Measurements from ENCODE around the gene LRFN2. TPM values are rescaled to one million over a fixed set of nuclear protein-coding genes. Genes with fewer than 3 reads are reported as not detected.

LRFN2 gene
- total RNA-seq, 1 donor from 2014 or later, result 0.35 TPM

DNA sequence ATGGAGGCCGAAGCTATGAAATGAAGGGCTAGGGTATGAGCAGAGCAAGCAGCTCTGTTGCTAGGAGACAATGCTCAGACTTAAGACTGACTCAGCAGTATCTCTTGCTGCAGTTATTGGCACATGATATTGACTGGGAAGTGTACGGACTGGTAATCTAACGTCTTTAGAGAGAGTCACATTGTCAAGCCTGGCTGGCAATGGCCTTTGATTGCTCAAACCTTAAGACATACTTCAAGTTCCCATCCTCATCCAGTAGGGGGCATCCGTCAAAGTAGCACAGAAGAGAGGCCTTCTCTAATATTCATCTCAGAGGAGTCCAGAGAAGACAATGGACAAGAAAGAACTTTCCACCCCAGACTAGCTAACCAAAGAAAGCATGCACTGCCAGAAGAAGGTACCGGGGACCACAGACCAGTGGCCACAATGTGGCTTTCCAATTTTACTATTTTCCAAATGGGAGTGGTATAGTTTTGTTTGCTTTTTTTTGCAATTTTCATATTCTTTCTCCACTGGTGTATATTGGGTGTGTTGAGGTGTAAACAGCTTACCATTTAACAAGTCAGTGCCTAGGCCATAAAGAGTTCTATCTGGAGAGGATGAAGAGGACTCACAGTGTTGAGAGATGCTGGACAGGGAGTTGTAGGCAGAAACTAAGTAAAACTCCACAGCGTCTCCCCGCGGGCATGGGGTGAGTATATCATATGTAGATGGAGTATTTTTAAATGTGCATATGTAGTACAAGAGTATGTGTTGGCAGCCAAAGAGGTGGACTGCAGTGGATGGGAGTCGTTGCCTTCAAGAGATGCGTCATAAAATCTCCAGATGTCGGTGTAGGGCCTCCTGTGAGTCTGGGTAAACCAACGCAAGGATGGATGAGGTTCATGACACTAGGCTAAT, 36.7 kb downstream of the LRFN2 start:
- no peaks in the 10 kb centered on the region for H3K4me1 Mint-ChIP-seq
- no peak overlapping the region for H3K4me3 Mint-ChIP-seq
- peak; percentile 78 for DNase-seq
- no peaks in the 10 kb centered on the region for H3K9me3 Mint-ChIP-seq
- no peaks in the 10 kb centered on the region for H3K36me3 Mint-ChIP-seq (ENCODE audit: low read depth)
- intact Hi-C loops (cut with micrococcal nuclease), result loop anchor here (5.0 kb wide), 1 partner anchor 362 kb away; no protein-coding TSS in a partner anchor
- peaks cover 7% of the 10 kb centered on the region for H3K27me3 Mint-ChIP-seq
- H3K27ac Mint-ChIP-seq, result no peak overlapping the region

DNA sequence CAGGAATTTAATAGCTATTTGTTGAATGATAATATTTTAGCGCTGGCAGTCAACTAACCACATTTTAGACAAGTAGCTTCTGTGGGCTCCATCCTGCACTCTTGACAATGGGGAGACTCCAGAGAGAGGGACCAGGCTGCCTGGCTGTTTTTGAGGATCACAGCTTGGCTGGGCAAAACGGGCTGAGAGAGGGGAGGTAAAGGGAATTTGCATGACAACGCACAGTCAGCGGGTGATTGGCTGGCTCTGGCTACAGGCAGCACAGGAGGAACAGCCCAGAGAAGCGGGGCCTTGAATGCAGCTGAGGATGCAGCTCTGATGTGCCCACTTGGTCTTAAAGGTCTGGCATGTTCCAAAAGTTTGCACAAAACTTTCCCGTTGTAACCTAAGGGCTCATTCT, 41.2 kb downstream of the LRFN2 start:
- H3K4me3 Mint-ChIP-seq, result no peak overlapping the region
- no peaks in the 10 kb centered on the region for H3K9me3 Mint-ChIP-seq
- H3K4me1 Mint-ChIP-seq, result no peaks in the 10 kb centered on the region
- peaks cover 5% of the 10 kb centered on the region for H3K27me3 Mint-ChIP-seq
- no peaks in the 10 kb centered on the region for H3K36me3 Mint-ChIP-seq (ENCODE audit: low read depth)
- intact Hi-C loops (cut with micrococcal nuclease), result no loop called here
- no peak overlapping the region for H3K27ac Mint-ChIP-seq
- DNase-seq, result no peak

DNA sequence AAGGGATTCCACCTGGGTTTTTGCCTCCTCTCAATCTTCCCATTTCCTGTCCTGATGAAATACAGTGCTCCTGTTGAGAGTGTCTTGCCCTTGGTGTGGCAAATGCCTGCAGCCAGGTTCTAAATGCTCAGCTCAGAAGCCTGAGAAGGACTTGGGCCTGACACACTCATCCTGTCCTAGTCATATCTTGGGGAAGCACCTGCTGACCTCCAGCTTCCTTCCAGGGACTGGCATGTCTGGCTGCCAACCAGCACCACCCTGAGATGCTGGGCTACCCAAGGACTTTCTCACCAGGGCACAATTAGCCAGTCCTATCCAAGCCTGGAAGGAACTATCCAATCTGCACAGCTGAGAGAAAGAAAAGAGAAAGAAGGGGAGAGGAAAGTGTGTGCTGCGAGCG, 43.4 kb downstream of the LRFN2 start:
- Mint-ChIP-seq H3K4me3 (no peak overlapping the region), H3K36me3 (ENCODE audit: low read depth) (no peaks in the 10 kb centered on the region), H3K9me3 (no peaks in the 10 kb centered on the region), H3K27ac (no peak overlapping the region), H3K27me3 (peaks cover 8% of the 10 kb centered on the region), H3K4me1 (no peaks in the 10 kb centered on the region)
- no peak for DNase-seq
- intact Hi-C loops (cut with micrococcal nuclease), result no loop called here

DNA sequence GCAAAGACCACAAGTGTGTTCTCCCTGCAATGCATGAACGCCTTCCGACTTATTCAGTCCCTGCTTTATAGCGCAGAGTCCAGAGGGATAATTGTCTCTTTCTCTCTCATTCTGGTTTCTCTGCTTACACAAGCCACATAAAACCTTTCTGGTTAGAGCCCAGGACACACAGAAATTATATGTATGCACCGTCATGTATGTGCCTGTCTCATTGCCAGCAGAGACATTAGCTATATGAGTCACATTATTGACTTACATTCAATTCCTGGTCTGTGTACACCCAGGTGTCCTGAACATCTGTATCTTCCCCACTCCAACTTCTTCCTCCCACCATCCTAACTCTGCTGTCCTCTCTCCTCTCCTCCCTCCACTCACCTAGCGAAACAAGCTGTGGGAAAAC, 44.0 kb downstream of the LRFN2 start:
- DNase-seq, result no peak
- H3K27me3 Mint-ChIP-seq, result peaks cover 10% of the 10 kb centered on the region
- intact Hi-C loops (cut with micrococcal nuclease), result no loop called here
- H3K4me3 Mint-ChIP-seq, result no peak overlapping the region
- H3K9me3 Mint-ChIP-seq, result no peaks in the 10 kb centered on the region
- H3K36me3 Mint-ChIP-seq (ENCODE audit: low read depth), result no peaks in the 10 kb centered on the region
- H3K27ac Mint-ChIP-seq, result no peak overlapping the region
- H3K4me1 Mint-ChIP-seq, result no peaks in the 10 kb centered on the region

DNA sequence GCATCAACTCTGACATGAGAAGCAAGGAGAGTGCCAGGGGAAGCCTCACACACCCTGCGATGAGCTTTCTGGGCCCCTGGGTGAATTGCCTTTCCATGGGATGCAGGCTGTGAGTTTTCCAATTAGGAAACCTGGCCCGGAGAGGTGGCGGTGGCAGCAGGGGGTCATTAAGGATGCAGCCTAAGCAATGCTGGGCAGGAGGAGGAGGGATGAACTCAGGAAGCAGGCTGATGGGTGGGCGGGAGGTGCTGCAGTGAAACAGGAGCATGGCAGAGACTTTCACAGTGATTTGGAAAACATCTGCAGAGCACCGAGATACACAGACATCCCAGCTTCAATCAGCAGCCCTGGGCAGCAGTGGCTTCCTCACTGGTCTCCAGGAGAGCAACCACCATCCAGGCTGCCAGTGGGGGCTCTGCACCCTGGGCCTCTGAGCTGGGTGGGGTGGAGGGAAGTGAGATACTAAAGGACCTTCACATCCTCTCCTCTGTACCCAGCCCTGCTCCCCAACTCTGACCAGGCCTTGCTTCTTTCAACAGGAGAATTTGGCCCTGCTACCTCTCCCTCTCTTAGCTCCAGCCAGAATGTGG, 44.9 kb downstream of the LRFN2 start:
- Mint-ChIP-seq H3K4me3 (no peak overlapping the region), H3K27ac (no peak overlapping the region), H3K27me3 (peaks cover 9% of the 10 kb centered on the region), H3K9me3 (no peaks in the 10 kb centered on the region), H3K4me1 (no peaks in the 10 kb centered on the region), H3K36me3 (ENCODE audit: low read depth) (no peaks in the 10 kb centered on the region)
- intact Hi-C loops (cut with micrococcal nuclease), result no loop called here
- DNase-seq, result no peak

DNA sequence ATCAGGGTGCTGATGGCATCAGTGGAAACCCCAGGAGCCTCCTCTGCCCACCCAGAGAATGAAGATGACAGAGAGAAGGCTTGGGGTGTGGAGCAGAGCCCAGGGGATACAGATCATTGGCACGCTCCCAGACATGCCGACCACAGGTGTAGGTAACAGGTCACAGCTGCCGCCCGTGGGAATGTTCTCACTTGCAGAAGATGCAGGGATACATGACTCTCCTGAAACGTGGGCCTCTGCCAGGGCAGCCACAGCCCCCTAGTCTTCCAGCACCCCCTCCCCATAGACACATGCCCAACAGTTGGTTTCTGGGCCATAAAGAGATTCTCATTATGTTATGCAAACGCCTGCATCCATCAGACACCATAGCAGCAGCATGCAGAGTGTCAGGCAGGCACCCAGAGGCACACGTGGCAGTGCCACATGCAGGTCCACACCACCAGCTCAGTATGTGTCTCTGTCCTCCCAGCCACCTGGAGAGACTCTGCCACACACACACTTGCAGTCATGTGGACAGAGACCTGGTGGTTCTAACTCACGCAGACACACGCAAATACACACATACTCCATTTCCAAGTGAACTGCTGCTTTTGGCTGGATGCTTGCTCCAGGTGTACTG, 45.5 kb downstream of the LRFN2 start:
- intact Hi-C loops (cut with micrococcal nuclease), result no loop called here
- Mint-ChIP-seq H3K27ac (no peak overlapping the region), H3K9me3 (no peaks in the 10 kb centered on the region), H3K27me3 (peaks cover 9% of the 10 kb centered on the region), H3K4me1 (no peaks in the 10 kb centered on the region), H3K4me3 (no peak overlapping the region), H3K36me3 (ENCODE audit: low read depth) (no peaks in the 10 kb centered on the region)
- DNase-seq, result no peak

DNA sequence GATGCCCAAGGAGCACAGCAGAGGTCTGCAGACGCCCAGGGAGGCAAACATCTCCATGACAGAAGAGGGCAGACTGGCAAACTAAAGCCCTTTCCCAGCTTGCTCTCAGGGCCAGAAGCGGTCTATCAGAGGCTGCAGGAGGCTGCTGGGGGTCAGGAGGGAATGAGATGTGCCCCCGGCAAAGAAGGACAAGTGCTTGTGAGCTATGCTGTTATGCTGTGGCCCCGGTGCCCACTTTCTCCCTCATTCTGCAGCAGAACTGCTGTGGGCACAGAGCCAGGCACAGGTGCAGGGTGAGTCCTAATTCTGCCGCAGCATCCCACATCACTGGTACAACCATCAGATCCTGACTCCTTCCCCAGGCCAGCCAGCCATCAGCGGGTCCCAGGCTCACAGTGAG, 46.4 kb downstream of the LRFN2 start:
- intact Hi-C loops (cut with micrococcal nuclease), result no loop called here
- H3K4me1 Mint-ChIP-seq, result no peaks in the 10 kb centered on the region
- H3K36me3 Mint-ChIP-seq (ENCODE audit: low read depth), result no peaks in the 10 kb centered on the region
- H3K27ac Mint-ChIP-seq, result no peak overlapping the region
- H3K9me3 Mint-ChIP-seq, result no peaks in the 10 kb centered on the region
- no peak overlapping the region for H3K4me3 Mint-ChIP-seq
- peaks cover 8% of the 10 kb centered on the region for H3K27me3 Mint-ChIP-seq
- DNase-seq, result no peak

DNA sequence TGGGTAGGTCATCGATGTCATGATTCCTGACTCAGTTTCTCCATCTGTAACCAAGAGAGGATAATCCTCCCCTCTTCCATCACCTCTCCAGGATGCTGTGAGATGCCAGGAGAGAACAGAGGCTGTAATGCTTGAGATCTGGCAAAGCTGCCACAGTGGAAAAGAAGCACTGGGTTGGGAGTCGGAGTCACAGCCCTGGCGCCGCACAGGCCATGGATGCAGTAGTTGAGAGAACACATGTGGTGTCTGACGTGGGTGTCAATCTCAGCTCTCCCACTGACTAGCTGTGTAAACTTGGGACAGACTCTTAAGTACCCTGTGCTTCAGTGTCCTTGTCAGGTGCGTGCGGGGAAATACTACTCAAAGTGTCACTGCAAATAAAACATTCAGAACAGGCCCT, 47.3 kb downstream of the LRFN2 start:
- Mint-ChIP-seq H3K4me1 (no peaks in the 10 kb centered on the region), H3K4me3 (no peak overlapping the region), H3K9me3 (no peaks in the 10 kb centered on the region), H3K36me3 (ENCODE audit: low read depth) (no peaks in the 10 kb centered on the region), H3K27ac (no peak overlapping the region), H3K27me3 (peaks cover 9% of the 10 kb centered on the region)
- intact Hi-C loops (cut with micrococcal nuclease), result no loop called here
- DNase-seq, result no peak

DNA sequence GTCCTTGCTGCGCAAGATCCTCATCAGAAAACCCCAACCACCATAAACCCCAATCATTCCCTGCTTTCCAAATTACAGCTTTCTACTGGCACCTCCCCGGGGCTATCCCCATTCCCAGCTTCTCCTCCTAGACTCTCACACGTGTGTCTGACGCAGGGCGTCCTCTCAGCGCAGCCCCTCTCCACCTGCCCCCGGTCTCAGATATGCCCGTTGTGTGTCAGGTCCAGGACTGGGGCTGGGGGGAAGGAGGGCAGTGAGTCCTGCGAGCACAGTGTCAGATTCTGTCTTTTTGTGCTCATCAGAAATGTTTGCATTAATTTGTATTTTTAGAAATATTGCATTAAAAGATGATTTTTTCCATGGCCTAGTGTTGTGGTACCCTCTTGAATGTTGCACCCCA, 48.6 kb downstream of the LRFN2 start:
- H3K36me3 Mint-ChIP-seq (ENCODE audit: low read depth), result no peaks in the 10 kb centered on the region
- no peaks in the 10 kb centered on the region for H3K4me1 Mint-ChIP-seq
- H3K27ac Mint-ChIP-seq, result no peak overlapping the region
- no peak for DNase-seq
- H3K9me3 Mint-ChIP-seq, result no peaks in the 10 kb centered on the region
- no peak overlapping the region for H3K4me3 Mint-ChIP-seq
- intact Hi-C loops (cut with micrococcal nuclease), result no loop called here
- peaks cover 9% of the 10 kb centered on the region for H3K27me3 Mint-ChIP-seq

DNA sequence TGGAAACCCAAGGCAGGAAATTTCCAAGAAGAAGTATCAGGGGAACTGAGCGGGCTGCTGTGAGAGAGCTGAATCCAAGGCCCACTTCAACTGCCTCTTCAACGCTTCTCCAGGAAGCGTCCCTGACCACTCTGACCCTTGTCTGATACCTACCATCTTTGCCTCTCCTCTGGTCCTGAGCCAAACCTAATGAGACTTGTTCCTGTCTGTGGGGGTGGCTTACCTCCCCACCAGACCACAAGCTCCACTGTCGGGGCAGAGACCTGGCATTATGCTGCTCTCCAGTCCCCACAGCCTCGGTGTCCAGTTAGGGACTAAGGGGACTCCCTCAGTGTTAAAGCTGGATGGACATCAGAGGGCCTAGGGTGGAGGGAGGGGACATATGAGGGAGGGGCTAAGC, 49.7 kb downstream of the LRFN2 start:
- Mint-ChIP-seq H3K27ac (no peak overlapping the region), H3K9me3 (no peaks in the 10 kb centered on the region), H3K36me3 (ENCODE audit: low read depth) (no peaks in the 10 kb centered on the region), H3K27me3 (peaks cover 8% of the 10 kb centered on the region), H3K4me3 (no peak overlapping the region), H3K4me1 (no peaks in the 10 kb centered on the region)
- intact Hi-C loops (cut with micrococcal nuclease), result no loop called here
- no peak for DNase-seq

DNA sequence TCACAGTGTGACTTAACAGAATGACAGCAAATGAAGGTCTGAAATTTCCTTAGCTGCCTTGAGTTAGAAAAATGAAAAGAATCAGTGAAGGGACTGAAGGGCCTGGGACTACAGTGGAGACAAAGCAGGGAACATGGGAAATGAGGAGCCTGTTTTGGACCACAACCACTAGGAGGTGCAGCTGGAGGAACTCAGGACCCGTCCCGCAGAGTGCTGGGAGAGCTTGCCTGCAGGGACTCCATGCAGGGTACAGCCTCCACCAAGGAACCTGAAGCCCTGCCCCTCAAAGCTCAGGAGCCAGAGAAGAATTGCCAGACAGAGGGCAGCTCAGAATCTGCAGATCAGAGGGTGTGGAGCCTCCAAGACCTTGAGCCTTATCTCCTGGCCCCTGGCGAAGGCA, 50.7 kb downstream of the LRFN2 start:
- Mint-ChIP-seq H3K9me3 (no peaks in the 10 kb centered on the region), H3K27me3 (peaks cover 8% of the 10 kb centered on the region), H3K4me1 (no peaks in the 10 kb centered on the region), H3K4me3 (no peak overlapping the region), H3K36me3 (ENCODE audit: low read depth) (no peaks in the 10 kb centered on the region), H3K27ac (no peak overlapping the region)
- intact Hi-C loops (cut with micrococcal nuclease), result no loop called here
- no peak for DNase-seq

DNA sequence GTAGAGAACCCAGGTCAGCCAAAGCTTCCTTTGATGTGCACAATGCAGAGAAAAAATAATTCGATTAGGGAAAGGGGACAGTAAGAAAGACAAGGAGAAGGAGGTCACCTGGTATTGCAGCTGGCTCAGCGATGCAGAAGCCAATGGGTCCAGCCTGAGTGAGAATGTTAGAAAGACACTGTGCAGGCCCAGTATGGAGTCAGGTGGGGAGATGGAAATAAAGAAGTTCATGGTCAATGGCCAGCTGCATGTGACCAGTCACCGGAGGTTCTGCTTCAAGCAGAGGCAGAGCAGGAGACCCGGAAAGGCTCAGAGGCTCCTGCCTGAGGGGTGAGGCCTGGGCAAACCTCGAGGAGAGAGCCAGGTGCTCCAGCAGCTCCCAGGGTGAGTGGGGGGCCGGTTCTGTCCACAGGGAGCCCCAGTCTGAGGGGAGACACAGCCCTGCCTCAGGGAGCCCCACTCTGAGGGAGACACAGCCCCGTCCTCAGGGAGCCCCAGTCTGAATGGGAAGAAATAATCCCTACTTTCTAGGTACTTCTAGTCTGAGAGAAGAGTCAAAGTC, 51.3 kb downstream of the LRFN2 start:
- Mint-ChIP-seq H3K4me1 (no peaks in the 10 kb centered on the region), H3K4me3 (no peak overlapping the region), H3K27ac (no peak overlapping the region), H3K36me3 (ENCODE audit: low read depth) (no peaks in the 10 kb centered on the region), H3K27me3 (peaks cover 8% of the 10 kb centered on the region), H3K9me3 (no peaks in the 10 kb centered on the region)
- no peak for DNase-seq
- intact Hi-C loops (cut with micrococcal nuclease), result no loop called here

DNA sequence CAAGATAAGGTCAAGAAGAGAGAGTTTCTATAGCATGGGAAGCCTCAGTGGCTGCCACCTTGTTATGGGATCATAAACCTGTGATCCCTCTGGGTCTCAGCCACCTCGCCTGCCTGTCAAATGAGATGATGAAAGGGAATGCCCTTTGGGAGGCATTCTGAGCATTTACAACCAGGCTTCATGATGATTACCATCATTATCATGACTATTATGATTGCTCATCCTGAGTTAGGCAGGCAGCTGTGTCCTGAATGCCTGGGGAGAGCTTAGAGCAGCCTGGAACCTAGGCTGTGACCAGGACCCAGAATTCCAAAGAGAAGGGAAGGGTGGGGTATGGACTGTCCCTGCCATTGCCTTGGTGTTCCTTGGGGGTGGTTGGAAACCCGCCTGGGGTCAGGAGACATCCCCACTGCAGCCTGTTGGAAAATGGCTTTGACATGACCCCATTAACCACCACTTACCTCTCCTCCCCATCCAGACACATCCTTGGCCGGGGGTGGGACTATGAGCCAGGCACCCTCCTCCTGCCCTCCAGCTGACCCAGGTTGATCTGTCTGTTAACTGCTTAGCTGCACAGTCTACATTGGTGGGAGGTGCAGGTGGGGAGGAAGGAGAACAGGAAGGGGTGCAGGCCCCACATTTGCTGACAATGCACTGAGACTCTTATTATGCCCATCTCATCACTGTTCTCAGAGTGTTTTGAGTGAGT, 51.9 kb downstream of the LRFN2 start:
- Mint-ChIP-seq H3K4me1 (no peaks in the 10 kb centered on the region), H3K9me3 (no peaks in the 10 kb centered on the region), H3K27me3 (peaks cover 8% of the 10 kb centered on the region), H3K27ac (no peak overlapping the region), H3K4me3 (no peak overlapping the region), H3K36me3 (ENCODE audit: low read depth) (no peaks in the 10 kb centered on the region)
- no peak for DNase-seq
- intact Hi-C loops (cut with micrococcal nuclease), result no loop called here
